GM21576 (cell line): ENCODE measurements around the gene RNF130.

Experiments used
- ATAC-seq: cut with Tn5 transposase; IDR thresholded peaks from one replicate; pipeline ENCODE4 v1.9.1; 2021; ENCODE audit warnings: mild to moderate bottlenecking, moderate library complexity; ENCODE audit not compliant: unreplicated experiment

The RNF130 gene

DNA sequence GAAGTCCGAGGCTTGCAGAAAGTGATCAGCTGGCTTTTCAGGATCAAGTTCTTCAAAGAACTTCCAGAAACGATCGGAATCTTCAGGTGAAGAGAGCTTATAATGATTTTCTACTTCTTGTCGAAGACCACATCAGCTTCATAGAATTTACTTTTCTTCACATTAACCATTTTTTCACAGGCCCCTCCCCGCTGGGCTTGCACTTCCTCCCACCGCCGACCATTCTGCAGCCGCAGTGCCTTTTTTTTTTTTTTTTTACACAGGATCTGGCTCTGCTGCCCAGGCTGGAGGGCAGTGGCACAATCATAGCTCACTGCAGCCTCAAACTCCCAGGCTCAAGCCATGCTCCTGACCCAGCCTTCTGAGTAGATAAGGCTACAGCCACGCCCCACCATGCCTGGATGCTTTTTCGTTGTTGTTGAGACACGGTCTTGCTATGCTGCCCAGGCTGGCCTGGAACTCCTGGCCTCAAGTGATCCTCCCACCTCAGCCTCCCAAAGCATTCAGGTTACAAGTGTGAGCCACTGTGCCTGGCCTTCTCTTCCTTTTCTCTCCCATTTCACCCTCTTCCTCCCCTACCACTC, 15.3 kb upstream of the RNF130 start:
- no peak for ATAC-seq

DNA sequence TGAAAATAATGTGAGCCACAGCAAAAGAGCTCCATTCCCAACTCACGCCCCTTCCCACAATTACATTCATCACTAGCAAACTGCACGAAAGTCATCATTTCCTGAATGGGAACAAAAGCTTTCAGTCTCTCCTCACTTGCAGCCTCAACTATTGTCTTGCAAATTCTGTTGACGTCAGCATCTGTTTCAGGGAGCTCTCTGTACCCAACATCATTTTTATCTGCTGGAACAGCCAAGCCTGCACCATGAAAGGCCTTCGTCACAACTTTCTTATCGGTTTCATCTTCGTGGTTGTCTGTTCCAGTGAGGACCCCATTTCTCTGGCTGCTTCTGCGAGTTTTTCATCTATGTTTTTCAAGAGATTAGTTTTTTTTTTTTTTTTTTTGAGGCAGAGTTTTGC, 14.3 kb upstream of the RNF130 start:
- no peak for ATAC-seq

- no peak for ATAC-seq
Measured at GRCh38 chr5:180084638-180085561, 13.3 kb upstream of the RNF130 start.

- ATAC-seq, result no peak
Measured at GRCh38 chr5:180083529-180084060, 12.0 kb upstream of the RNF130 start.

DNA sequence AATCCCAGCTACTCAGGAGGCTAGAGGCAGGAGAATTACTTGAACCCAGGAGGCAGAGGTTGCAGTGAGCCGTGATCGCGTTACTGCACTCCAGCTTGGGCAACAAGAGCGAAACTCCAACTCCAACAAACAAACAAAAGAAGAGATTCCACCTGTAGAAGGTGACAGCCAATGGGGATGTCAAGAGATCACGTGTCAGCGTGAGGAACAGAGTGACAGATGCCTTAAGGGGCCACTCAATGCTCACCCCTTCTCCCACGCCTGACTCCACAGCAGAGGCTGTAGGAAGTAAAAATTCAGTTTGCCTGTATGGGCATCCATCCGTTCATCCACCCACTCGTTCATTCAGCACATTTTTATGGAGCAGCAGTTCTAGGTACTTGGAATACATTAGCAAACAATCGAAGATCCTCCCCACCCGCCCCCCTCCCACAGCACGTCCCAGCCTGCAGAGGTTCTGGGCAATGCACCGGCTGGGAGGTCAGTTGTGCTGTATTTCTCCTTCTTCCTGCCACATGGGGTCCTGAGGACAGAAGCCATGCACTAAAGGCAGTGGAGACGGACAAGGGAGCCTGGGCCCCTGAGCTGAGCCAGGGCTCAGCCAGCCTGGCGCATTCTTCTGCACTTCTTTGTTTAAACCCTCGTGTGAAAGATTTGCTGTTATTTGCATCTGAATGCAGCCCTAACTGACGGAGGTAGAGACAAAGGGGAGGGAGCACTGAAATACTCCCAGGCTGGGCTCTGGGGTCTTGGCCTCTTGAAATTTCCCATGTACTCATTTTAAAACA, 11.3 kb upstream of the RNF130 start:
- no peak for ATAC-seq

DNA sequence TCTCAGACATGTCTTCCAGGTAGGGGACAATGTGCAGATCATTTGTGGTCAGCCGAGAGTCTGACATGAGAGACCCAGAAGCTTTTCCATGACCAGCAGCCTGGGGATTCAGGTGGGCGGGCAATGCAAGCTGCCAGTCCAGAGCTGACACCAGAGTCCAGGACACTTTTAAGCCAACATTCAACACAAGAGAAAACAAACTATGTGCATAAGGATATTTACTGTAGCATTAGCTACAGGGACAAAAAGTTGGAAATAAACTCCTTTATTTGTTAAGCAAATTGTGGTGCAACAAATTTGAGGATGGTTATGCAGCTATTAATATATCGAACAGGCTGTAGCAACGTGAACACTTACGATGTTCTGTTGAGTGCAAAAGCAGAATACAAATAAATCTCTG, 9.9 kb upstream of the RNF130 start:
- no peak for ATAC-seq

DNA sequence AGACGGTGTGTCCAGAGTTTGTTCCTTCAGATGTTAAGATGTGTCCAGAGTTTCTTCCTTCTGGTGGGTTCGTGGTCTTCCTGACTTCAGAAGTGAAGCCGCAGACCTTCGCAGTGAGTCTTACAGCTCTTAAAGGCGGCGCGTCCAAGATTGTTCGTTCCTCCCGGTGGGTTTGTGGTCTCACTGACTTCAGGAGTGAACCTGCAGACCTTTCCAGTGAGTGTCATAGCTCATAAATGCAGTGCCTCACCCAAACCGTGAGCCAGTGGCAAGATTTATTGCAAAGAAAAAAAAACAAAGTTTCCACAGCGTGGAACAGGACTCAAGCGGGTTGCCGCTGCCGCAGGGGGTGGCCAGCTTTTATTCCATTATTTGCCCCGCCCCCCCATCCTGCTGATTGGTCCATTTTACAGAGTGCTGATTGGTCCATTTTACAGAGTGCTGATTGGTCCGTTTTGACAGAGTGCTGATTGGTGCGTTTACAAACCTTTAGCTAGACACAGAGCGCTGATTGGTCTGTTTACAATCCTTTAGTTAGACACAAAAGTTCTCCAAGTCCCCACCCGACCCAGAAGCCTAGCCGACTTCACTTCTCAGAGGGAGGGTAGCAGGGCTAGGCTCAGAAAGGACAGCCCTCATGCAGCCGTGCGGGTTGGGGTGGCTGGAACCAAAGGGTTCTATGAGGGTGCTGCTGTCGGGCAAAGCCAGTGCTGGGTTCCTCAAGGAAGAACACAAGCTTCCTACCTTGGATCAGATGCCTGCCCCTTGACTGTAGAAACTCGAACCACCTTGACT, 9.1 kb upstream of the RNF130 start:
- no peak for ATAC-seq

DNA sequence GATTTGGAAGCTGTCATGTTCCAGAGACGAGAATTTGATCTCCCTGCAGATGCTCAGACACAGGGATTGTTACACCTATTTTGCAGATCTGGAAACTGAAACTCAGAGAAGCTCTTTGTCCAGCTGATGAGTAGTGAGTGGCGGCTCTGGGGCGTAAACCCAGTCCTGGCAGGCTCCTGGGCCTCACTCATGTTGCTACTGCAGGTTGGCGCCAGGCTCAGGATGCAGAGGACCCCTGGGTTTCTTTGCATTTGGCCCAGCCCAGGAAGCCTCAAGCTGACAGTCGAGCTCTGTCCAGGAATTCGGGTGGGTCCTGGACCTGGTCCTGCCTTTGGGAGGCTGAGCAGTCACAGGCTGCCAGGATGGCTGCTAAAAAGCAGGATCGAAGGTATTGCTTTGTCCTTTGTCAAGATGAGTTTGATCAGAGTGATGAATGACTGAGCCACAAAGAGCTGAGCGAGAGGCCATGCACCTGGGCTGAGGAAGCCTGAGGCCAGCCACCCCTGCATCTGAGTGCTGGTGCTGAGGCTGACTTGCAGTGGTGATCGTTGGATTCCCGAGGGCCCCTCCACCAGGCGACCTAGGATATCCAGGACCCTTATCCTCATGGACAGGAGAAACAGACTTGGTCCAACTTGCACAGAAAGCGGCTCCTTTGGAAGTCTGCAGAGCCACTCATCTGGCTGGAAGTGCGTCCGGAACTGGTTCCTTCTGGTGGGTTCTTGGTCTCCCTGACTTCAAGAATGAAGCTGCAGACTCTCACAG, 8.3 kb upstream of the RNF130 start:
- no peak for ATAC-seq

DNA sequence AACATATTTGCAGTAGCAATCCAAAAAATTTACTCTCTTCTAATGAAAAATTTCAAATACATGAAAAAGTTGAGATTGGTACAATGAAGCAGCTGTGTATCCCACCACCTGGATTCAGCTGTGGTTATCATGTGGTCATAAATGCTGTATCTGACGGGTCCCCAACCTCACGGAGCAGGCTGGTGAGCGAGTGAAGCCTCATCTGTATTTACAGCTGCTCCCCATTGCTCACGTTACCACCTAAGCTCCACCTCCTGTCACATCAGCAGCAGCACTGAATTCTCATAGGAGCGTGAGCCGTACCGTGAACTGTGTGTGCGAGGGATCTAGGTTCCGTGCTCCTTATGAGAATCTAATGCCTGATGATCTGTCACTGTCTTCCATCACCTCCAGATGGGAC, 6.8 kb upstream of the RNF130 start:
- ATAC-seq, result no peak

DNA sequence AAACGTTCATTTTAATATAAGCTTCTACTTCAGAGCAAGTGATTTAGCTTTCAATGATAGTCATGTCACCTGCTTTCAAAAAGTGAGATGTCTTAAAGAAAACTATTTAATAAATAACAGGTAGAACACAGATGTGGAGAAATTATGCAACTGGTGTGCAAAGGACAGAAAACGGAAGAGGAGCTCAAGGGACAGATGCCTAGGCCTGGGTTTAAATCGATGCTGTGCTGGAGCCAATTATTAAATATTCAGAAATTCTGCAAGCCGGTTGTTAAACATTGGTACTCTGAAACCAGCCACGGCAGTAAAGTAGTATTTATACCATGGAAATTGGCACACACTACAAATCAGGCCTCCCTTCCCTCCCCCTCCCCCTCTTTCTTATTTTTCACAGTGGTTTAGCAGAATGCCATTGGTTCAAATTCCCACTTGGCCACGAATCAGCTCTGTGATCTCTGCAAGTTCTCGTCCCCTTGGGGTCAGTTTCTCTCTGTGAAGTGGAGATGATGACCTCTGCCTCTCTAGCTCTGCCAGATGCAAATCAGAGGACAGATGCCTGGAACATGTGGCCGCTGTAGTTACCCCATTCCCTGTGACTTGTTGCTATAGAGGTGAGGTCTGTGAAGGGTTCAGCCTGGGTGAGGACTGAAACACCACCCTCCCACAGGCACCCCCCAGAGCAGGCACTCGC, 6.2 kb upstream of the RNF130 start:
- ATAC-seq, result no peak

DNA sequence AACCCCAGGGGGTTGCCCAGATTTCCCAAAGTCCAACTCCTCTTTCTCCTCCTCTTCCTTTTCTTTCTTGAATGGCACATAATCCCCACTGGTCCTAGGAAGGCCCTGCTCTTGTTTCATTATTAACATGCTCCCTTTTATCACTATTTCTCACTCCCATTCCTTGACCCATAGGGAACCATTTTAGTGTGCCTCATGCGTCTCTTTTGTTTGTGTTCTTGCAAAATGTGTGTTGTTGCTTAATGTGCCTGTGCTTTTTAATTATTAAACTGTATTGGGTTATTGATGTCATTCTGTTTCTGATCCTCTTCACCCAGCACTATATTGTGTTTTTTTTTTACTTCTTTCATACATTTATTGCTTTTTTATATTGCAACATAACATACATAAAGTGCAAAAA, 4.1 kb upstream of the RNF130 start:
- ATAC-seq, result no peak

DNA sequence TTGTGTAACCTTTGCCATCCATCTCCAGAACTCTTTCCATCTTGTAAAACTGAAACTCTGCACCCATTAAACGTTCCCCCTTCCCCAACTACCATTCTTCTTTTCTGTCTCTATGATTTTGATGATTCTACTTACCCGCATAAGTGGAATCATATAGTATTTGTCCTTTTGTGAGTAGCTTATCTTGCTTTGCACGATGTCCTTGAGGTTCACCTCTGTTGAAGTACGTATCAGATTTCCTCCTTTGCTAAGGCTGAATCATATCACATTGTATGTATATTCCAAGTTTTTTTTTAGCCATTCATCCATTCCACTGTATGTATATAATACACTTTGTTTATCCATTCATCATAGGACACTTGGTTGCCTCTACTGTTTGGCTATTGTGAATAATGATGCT, 2.9 kb upstream of the RNF130 start:
- ATAC-seq, result no peak

GRCh38 chr5:180072556-180072955, 997 bp upstream of the RNF130 start:
- no peak for ATAC-seq

GRCh38 chr5:180072256-180072548, 643 bp upstream of the RNF130 start:
- ATAC-seq, result no peak

DNA sequence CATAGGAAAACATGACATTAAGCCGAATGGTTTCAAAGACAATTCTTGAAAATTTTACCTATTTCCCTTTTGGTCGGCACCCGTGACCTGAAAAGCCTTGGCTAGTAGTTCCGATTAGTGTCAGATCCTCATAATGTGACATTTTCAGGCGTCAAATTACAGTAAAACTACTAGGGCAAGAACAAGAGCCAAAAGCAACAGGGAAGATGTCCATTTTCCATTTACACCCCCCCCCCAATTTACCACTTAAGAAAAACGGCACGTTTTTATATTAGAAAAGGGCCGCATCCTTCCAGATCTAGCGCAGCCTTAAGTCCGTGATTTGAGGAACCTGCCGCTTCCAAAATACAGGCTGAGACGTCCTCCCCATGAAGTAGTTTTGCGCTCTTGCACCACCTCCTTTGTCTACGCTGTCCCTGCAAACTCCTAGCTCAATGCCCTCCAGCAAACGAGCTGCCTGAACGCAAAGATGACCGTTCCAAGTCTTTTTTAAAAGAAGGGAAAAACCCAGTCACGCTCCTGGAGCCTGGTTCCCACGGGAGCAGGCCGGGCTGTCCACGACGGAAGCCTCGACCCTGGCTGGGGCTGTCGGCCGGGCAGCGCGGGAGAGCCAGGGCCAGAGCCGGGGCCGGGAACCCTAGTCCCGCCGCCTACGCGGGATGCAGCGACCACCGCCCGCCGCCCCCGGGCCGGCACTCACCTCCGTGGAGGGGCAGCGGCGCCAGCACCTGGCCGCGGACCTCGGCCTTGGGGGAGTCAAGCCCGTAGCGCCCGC, 616 bp downstream of the RNF130 start:
- ATAC-seq, result peak; percentile 5

DNA sequence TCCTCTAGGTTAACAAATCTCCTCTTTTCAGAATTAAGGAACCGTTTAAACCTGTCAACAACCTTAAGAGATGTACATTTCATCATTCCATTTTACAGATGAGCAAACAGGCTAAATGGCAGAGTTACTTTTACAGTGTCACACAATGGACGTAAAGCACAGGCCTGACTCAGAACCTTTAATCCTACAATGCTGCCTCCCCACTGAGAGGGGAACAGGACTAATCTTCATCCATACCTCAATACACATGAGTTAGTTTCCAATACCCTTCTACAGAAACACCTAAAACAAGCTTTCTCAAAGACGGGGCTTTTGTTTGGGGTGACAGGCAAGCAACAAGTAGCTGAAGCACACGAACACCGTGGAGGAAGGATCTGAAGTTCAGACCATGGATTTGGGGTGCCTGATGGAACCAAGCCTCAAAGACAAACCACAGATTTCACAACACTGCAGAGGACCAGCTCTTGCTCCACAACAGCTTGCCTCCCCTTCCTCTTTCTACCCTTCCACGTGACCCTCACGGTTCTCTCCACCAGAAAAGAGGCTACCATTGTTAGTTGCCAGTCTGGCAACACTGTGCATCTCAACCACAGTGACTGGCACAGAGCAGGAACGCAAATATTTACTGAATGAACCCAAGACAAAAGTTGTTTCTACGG, 1.8 kb downstream of the RNF130 start:
- no peak for ATAC-seq

- ATAC-seq, result no peak
Measured at GRCh38 chr5:180068519-180069090, 3.0 kb downstream of the RNF130 start.

DNA sequence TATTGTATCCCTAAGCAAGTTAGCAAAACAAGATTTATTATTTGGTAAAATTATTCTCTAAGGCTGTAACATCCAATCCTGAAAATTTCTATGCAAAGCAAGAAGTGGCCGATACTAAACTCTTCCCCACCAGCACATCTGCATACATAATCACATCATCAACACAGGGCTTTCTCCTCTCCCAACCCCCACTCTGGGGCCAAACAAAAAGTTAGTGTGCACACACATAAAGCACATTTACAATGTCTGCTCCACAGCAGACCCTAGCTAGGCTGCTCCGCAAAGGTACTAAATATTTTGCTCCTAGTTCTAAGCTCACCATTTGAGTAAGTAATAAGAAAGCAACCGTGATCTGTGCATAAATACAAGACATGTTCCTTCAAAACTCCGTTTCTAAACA, 3.6 kb downstream of the RNF130 start:
- ATAC-seq, result no peak
